Mesenchymal stem cell (in vitro differentiated cells and primary cell): ENCODE measurements around the gene TEF.

ENCODE experiments used
- DNase-seq: peaks from one replicate; pipeline ENCODE4 v3.0.0-alpha.2; 2013
- H2AFZ ChIP-seq: one replicate; pipeline ENCODE4 v1.6.1; 2013; ENCODE audit warnings: low read depth, mild to moderate bottlenecking, control low read depth, inconsistent platforms, low read length, moderate library complexity
- H2AK5ac ChIP-seq: 2 replicates; pipeline ENCODE4 v1.6.1; 2013; ENCODE audit warnings: low read length, moderate library complexity, mild to moderate bottlenecking, inconsistent platforms; ENCODE audit not compliant: severe bottlenecking
- H2BK120ac ChIP-seq: one replicate; pipeline ENCODE4 v1.6.1; 2013; ENCODE audit warnings: low read depth, mild to moderate bottlenecking, inconsistent platforms, low read length, moderate library complexity
- H2BK12ac ChIP-seq, 2 experiments: one replicate each; pipeline ENCODE4 v1.6.1; 2013; ENCODE audit warnings: inconsistent platforms in 2 of 2, low read length in 2 of 2, mild to moderate bottlenecking in 2 of 2, moderate library complexity in 2 of 2, control low read depth in 1 of 2
- H2BK15ac ChIP-seq: one replicate; pipeline ENCODE4 v1.6.1; 2013; ENCODE audit warnings: mild to moderate bottlenecking, low read depth, inconsistent platforms; ENCODE audit not compliant: poor library complexity, severe bottlenecking
- H2BK5ac ChIP-seq: 2 replicates; pipeline ENCODE4 v1.6.1; 2013; ENCODE audit warnings: low read depth, mild to moderate bottlenecking, low read length, control low read depth, inconsistent platforms; ENCODE audit not compliant: poor library complexity, severe bottlenecking
- H3K14ac ChIP-seq, 2 experiments: one replicate each; pipeline ENCODE4 v1.6.1; 2013; ENCODE audit warnings: inconsistent platforms in 2 of 2, low read length in 2 of 2, control low read depth in 1 of 2, mild to moderate bottlenecking in 1 of 2, moderate library complexity in 1 of 2
- H3K18ac ChIP-seq, 2 experiments: one replicate each; pipeline ENCODE4 v1.6.1; 2013; ENCODE audit warnings: inconsistent platforms in 2 of 2, low read length in 2 of 2, control low read depth in 1 of 2, low read depth in 1 of 2, mild to moderate bottlenecking in 1 of 2
- H3K23ac ChIP-seq, 2 experiments: one replicate each; pipeline ENCODE4 v1.6.1; 2013; ENCODE audit warnings: inconsistent platforms in 2 of 2, low read length in 2 of 2, mild to moderate bottlenecking in 2 of 2, moderate library complexity in 2 of 2, control low read depth in 1 of 2
- H3K27ac ChIP-seq: 2 replicates; pipeline ENCODE4 v1.5.1; 2013; ENCODE audit warnings: mild to moderate bottlenecking, moderate library complexity, low read length, control low read depth, inconsistent platforms; ENCODE audit not compliant: poor library complexity, severe bottlenecking
- H3K27me3 ChIP-seq, 2 experiments: 2 replicates each; pipeline versions ENCODE4 v1.6.1 to v1.7.0; 2013; ENCODE audit warnings: low read length in 2 of 2, mild to moderate bottlenecking in 2 of 2, moderate library complexity in 2 of 2, control low read depth in 1 of 2, inconsistent platforms in 1 of 2; ENCODE audit not compliant: control insufficient read depth in 1 of 2, insufficient read depth in 1 of 2
- H3K36me3 ChIP-seq, 2 experiments: 2 replicates each; pipeline versions ENCODE4 v1.6.1 to v1.7.0; 2013; ENCODE audit warnings: low read length in 2 of 2, control low read depth in 1 of 2, inconsistent platforms in 1 of 2, low read depth in 1 of 2, mild to moderate bottlenecking in 1 of 2; ENCODE audit not compliant: insufficient read depth in 2 of 2, control insufficient read depth in 1 of 2
- H3K4ac ChIP-seq, 2 experiments: one replicate each; pipeline ENCODE4 v1.6.1; 2013; ENCODE audit warnings: inconsistent platforms in 2 of 2, low read length in 2 of 2, mild to moderate bottlenecking in 2 of 2, moderate library complexity in 2 of 2, control low read depth in 1 of 2, low read depth in 1 of 2
- H3K4me1 ChIP-seq: 2 replicates; pipeline ENCODE4 v1.6.1; 2013; ENCODE audit warnings: low read depth, low read length, control low read depth; ENCODE audit not compliant: control insufficient read depth, insufficient read depth
- H3K4me2 ChIP-seq: 2 replicates; pipeline ENCODE4 v1.6.1; 2013; ENCODE audit warnings: low read length, mild to moderate bottlenecking, inconsistent platforms; ENCODE audit not compliant: poor library complexity, severe bottlenecking
- H3K4me3 ChIP-seq, 2 experiments: 2 replicates each; pipeline versions ENCODE4 v1.5.1 to v1.7.0; 2013; ENCODE audit warnings: low read length in 2 of 2, mild to moderate bottlenecking in 2 of 2, control low read depth in 1 of 2, low read depth in 1 of 2; ENCODE audit not compliant: insufficient read depth in 1 of 2
- H3K79me1 ChIP-seq: replicated peaks from 2 replicates; pipeline ENCODE4 v1.6.1; 2013; ENCODE audit warnings: mild to moderate bottlenecking, control low read depth, low read length, inconsistent platforms; ENCODE audit not compliant: poor library complexity, severe bottlenecking
- H3K9ac ChIP-seq: 2 replicates; pipeline ENCODE4 v1.7.0; 2013; ENCODE audit warnings: mild to moderate bottlenecking, low read length, moderate library complexity
- H3K9me3 ChIP-seq: 2 replicates; pipeline ENCODE4 v1.7.0; 2013; ENCODE audit warnings: mild to moderate bottlenecking, low read length; ENCODE audit not compliant: control insufficient read depth
- H4K8ac ChIP-seq: one replicate; pipeline ENCODE4 v1.6.1; 2013; ENCODE audit warnings: inconsistent platforms, mild to moderate bottlenecking, low read length, moderate library complexity
- H4K91ac ChIP-seq: one replicate; pipeline ENCODE4 v1.6.1; 2013; ENCODE audit warnings: mild to moderate bottlenecking, low read length, inconsistent platforms
- WGBS: methylation state at CpG from one replicate; pipeline ENCODE4 v1.1.7; 2013; ENCODE audit warnings: mixed read lengths; 5-methylcytosine and 5-hydroxymethylcytosine counted together

TEF gene

GRCh38 chr22:41334215-41334614, 47.5 kb upstream of the TEF start:
- 94% methylated on average over 3 of the region's 3 CpGs for WGBS
- H3K4ac ChIP-seq: no peak overlapping the region
- no peak overlapping the region for H2AK5ac ChIP-seq
- no peak overlapping the region for H2BK5ac ChIP-seq
- H2AFZ ChIP-seq: no peak overlapping the region
- no peak overlapping the region for H3K4me2 ChIP-seq
- no peak overlapping the region for H3K18ac ChIP-seq
- no peaks in the 10 kb centered on the region for H3K27me3 ChIP-seq
- no peak overlapping the region for H3K27ac ChIP-seq
- H3K79me1 ChIP-seq: peaks cover 10% of the 10 kb centered on the region
- no peak overlapping the region for H3K9ac ChIP-seq
- H4K8ac ChIP-seq: no peak overlapping the region
- peak overlapping the region in 1 of 2 experiments; percentile 35 for H3K23ac ChIP-seq
- no peak overlapping the region for H2BK120ac ChIP-seq
- no peak overlapping the region for H4K91ac ChIP-seq
- no peaks in the 10 kb centered on the region for H3K9me3 ChIP-seq
- no peak overlapping the region for H2BK12ac ChIP-seq
- peaks cover 12% of the 10 kb centered on the region for H3K4me1 ChIP-seq
- peaks cover 74 to 80% of the 10 kb centered on the region in 2 experiments for H3K36me3 ChIP-seq
- no peak for DNase-seq
- H2BK15ac ChIP-seq: no peak overlapping the region
- no peak overlapping the region for H3K4me3 ChIP-seq
- no peak overlapping the region for H3K14ac ChIP-seq

- Histone ChIP-seq H3K4me1 (peaks cover 14% of the 10 kb centered on the region), H3K18ac (no peak overlapping the region), H3K79me1 (peaks cover 10% of the 10 kb centered on the region), H3K4me2 (no peak overlapping the region), H2BK12ac (no peak overlapping the region), H4K8ac (no peak overlapping the region), H3K4me3 (no peak overlapping the region), H2BK15ac (no peak overlapping the region), H3K4ac (no peak overlapping the region), H4K91ac (no peak overlapping the region), H3K9ac (no peak overlapping the region), H3K23ac (no peak overlapping the region), H2AFZ (no peak overlapping the region), H3K27ac (no peak overlapping the region), H3K9me3 (no peaks in the 10 kb centered on the region), H3K27me3 (no peaks in the 10 kb centered on the region), H3K36me3 (peaks cover 72 to 83% of the 10 kb centered on the region in 2 experiments), H3K14ac (no peak overlapping the region), H2BK5ac (no peak overlapping the region), H2AK5ac (no peak overlapping the region), H2BK120ac (no peak overlapping the region)
- no peak for DNase-seq
- WGBS: 100% methylated on average over 9 of the region's 11 CpGs
Observed at GRCh38 chr22:41334951-41335635, 46.6 kb upstream of the TEF start.

- Histone ChIP-seq H3K18ac (no peak overlapping the region), H3K36me3 (peaks cover 73 to 85% of the 10 kb centered on the region in 2 experiments), H3K4me1 (peaks cover 19% of the 10 kb centered on the region), H3K14ac (no peak overlapping the region), H3K23ac (no peak overlapping the region), H3K79me1 (peaks cover 11% of the 10 kb centered on the region), H3K4me2 (no peak overlapping the region), H3K9ac (peak overlapping the region; percentile 21), H2BK12ac (no peak overlapping the region), H2AFZ (no peak overlapping the region), H2BK15ac (no peak overlapping the region), H2AK5ac (no peak overlapping the region), H4K8ac (no peak overlapping the region), H3K4me3 (no peak overlapping the region), H3K27me3 (no peaks in the 10 kb centered on the region), H2BK120ac (no peak overlapping the region), H2BK5ac (no peak overlapping the region), H4K91ac (no peak overlapping the region), H3K9me3 (no peaks in the 10 kb centered on the region), H3K27ac (no peak overlapping the region), H3K4ac (no peak overlapping the region)
- WGBS: 95% methylated on average over 13 of the region's 14 CpGs
- no peak for DNase-seq
Observed at GRCh38 chr22:41338614-41339212, 43.0 kb upstream of the TEF start.

- no peaks in the 10 kb centered on the region for H3K27me3 ChIP-seq
- H2AK5ac ChIP-seq: no peak overlapping the region
- H2AFZ ChIP-seq: no peak overlapping the region
- DNase-seq: no peak
- no peaks in the 10 kb centered on the region for H3K9me3 ChIP-seq
- no peak overlapping the region for H2BK5ac ChIP-seq
- no peak overlapping the region for H3K23ac ChIP-seq
- no peak overlapping the region for H3K18ac ChIP-seq
- 96% methylated on average over 18 of the region's 18 CpGs for WGBS
- H2BK120ac ChIP-seq: no peak overlapping the region
- H2BK15ac ChIP-seq: no peak overlapping the region
- no peak overlapping the region for H3K14ac ChIP-seq
- H3K9ac ChIP-seq: no peak overlapping the region
- H3K27ac ChIP-seq: no peak overlapping the region
- H4K8ac ChIP-seq: no peak overlapping the region
- H3K4ac ChIP-seq: no peak overlapping the region
- H3K4me2 ChIP-seq: no peak overlapping the region
- H3K4me1 ChIP-seq: peaks cover 19% of the 10 kb centered on the region
- no peak overlapping the region for H2BK12ac ChIP-seq
- H4K91ac ChIP-seq: peak overlapping the region; percentile 14
- peaks cover 73 to 85% of the 10 kb centered on the region in 2 experiments for H3K36me3 ChIP-seq
- H3K79me1 ChIP-seq: peaks cover 14% of the 10 kb centered on the region
- no peak overlapping the region for H3K4me3 ChIP-seq
Observed at GRCh38 chr22:41339823-41340222, 41.9 kb upstream of the TEF start.
